GM13977 (cell line): ENCODE measurements around the gene CWF19L1.
A peak's percentile ranks its signal among the peaks of the same experiment; 100 is the strongest.

Experiments
- DNase-seq: peaks from one replicate; pipeline ENCODE4 v3.0.0; 2012; ENCODE audit warnings: low spot score
- CTCF ChIP-seq: IDR thresholded peaks from 2 replicates; pipeline ENCODE4 v1.5.1; 2012; ENCODE audit warnings: mild to moderate bottlenecking, control low read depth; ENCODE audit not compliant: insufficient read depth; ENCODE audit errors: extremely low read depth, missing control alignments
- in situ Hi-C: fragments of 300-500 bp; cut with MboI; formaldehyde crosslinking; loops from one replicate; pipeline ENCODE4 v1.12.0; 2022; ENCODE audit warnings: low sequenced_read_pairs, low pct_unique_long_range_greater_than_20kb, mixed read lengths, inconsistent platforms; ENCODE audit not compliant: unreplicated experiment

Gene CWF19L1

GRCh38 chr10:100194711-100195110 is 72.7 kb downstream of the CWF19L1 start:
- DNase-seq, result no peak
- in situ Hi-C loops, result no loop called here
- no peak for TF ChIP-seq CTCF

GRCh38 chr10:100192350-100192749 is 75.1 kb downstream of the CWF19L1 start:
- in situ Hi-C loops, result no loop called here
- DNase-seq, result no peak

GRCh38 chr10:100186253-100187212 is 80.9 kb downstream of the CWF19L1 start:
- DNase-seq, result no peak
- in situ Hi-C loops, result no loop called here
- no peak for TF ChIP-seq CTCF

More at GRCh38 chr10:100192350-100192749, 75.1 kb downstream of the CWF19L1 start:
- TF ChIP-seq CTCF, result no peak

GRCh38 chr10:100185364-100186252 is 81.8 kb downstream of the CWF19L1 start, which contains the start of gene ERLIN1:
Gene ERLIN1, minus strand, starts transcription at chr10:100186029. Its CDS starts 403 bp downstream, at chr10:100185626.
- in situ Hi-C loops, result no loop called here
- peak; percentile 93 for DNase-seq
- TF ChIP-seq CTCF, result no peak

GRCh38 chr10:100184840-100185239 is 82.6 kb downstream of the CWF19L1 start:
- peak; percentile 41 for DNase-seq
- in situ Hi-C loops, result no loop called here

More at GRCh38 chr10:100184840-100185239, 82.6 kb downstream of the CWF19L1 start:
- TF ChIP-seq CTCF, result no peak
